Neural crest cell (in vitro differentiated cells): ENCODE results near the gene PMEPA1. TPM values are rescaled to one million over a fixed set of nuclear protein-coding genes. Genes with fewer than 3 reads are reported as not detected.

ENCODE experiments used
- DNase-seq: peaks from one replicate; pipeline ENCODE4 v3.0.0; 2021; ENCODE audit warnings: low read depth, mixed read lengths, low spot score
- H3K27ac Mint-ChIP-seq: one replicate; pipeline ENCODE4 v1.8.0; 2021; ENCODE audit warnings: mild to moderate bottlenecking, mixed read lengths; ENCODE audit not compliant: unreplicated experiment
- H3K27me3 Mint-ChIP-seq: 2 replicates; pipeline ENCODE4 v1.8.0; 2021; ENCODE audit warnings: low read depth, mild to moderate bottlenecking, mixed read lengths
- H3K36me3 Mint-ChIP-seq: 2 replicates; pipeline ENCODE4 v1.8.0; 2021; ENCODE audit warnings: low read depth, mild to moderate bottlenecking, mixed read lengths
- H3K4me1 Mint-ChIP-seq: 2 replicates; pipeline ENCODE4 v1.8.0; 2021; ENCODE audit warnings: mixed read lengths
- H3K4me3 Mint-ChIP-seq: one replicate; pipeline ENCODE4 v1.8.0; 2021; ENCODE audit warnings: mild to moderate bottlenecking, mixed read lengths
- H3K9me3 Mint-ChIP-seq: 2 replicates; pipeline ENCODE4 v1.8.0; 2021; ENCODE audit warnings: mixed read lengths
- CTCF ChIP-seq: fragments of 200-600 bp; sonication (generic); conservative IDR thresholded peaks from 2 replicates; pipeline ENCODE4 v1.5.0; 2021; ENCODE audit warnings: antibody characterized with exemption, mild to moderate bottlenecking
- total RNA-seq: library from RNA; stranded (reverse); gene quantifications from 2 replicates; pipeline ENCODE4 v1.2.1, GENCODE V29; 2021

PMEPA1 gene
- total RNA-seq, 1 donor from 2014 or later, result 3.2 TPM

- TF ChIP-seq CTCF, result no peak
- Mint-ChIP-seq H3K4me3 (peak overlapping the region; percentile 70), H3K4me1 (peaks cover 6% of the 10 kb centered on the region), H3K9me3 (no peaks in the 10 kb centered on the region), H3K36me3 (no peaks in the 10 kb centered on the region), H3K27ac (no peak overlapping the region), H3K27me3 (peaks cover 78% of the 10 kb centered on the region)
- DNase-seq, result peak; percentile 83
Measured at GRCh38 chr20:57718490-57719009, 8.7 kb upstream of the PMEPA1 start.

- no peak for DNase-seq
- Mint-ChIP-seq H3K9me3 (no peaks in the 10 kb centered on the region), H3K4me3 (no peak overlapping the region), H3K36me3 (no peaks in the 10 kb centered on the region), H3K4me1 (peaks cover 13% of the 10 kb centered on the region), H3K27ac (no peak overlapping the region), H3K27me3 (peaks cover 78% of the 10 kb centered on the region)
- no peak for TF ChIP-seq CTCF
Measured at GRCh38 chr20:57717797-57718196, 8.0 kb upstream of the PMEPA1 start.

GRCh38 chr20:57716901-57717300 lies 7.1 kb upstream of the PMEPA1 start:
- TF ChIP-seq CTCF, result no peak
- Mint-ChIP-seq H3K27me3 (peaks cover 78% of the 10 kb centered on the region), H3K9me3 (no peaks in the 10 kb centered on the region), H3K36me3 (no peaks in the 10 kb centered on the region), H3K4me3 (no peak overlapping the region), H3K27ac (no peak overlapping the region), H3K4me1 (peaks cover 21% of the 10 kb centered on the region)
- no peak for DNase-seq

- no peaks in the 10 kb centered on the region for H3K9me3 Mint-ChIP-seq
- no peak for TF ChIP-seq CTCF
- H3K4me1 Mint-ChIP-seq, result peaks cover 21% of the 10 kb centered on the region
- no peak overlapping the region for H3K4me3 Mint-ChIP-seq
- H3K27ac Mint-ChIP-seq, result no peak overlapping the region
- no peak for DNase-seq
- no peaks in the 10 kb centered on the region for H3K36me3 Mint-ChIP-seq
- peaks cover 78% of the 10 kb centered on the region for H3K27me3 Mint-ChIP-seq
Measured at GRCh38 chr20:57716202-57716601, 6.4 kb upstream of the PMEPA1 start.

- Mint-ChIP-seq H3K36me3 (no peaks in the 10 kb centered on the region), H3K27ac (no peak overlapping the region), H3K9me3 (no peaks in the 10 kb centered on the region), H3K4me1 (peaks cover 29% of the 10 kb centered on the region), H3K4me3 (no peak overlapping the region), H3K27me3 (peaks cover 78% of the 10 kb centered on the region)
- no peak for DNase-seq
- no peak for TF ChIP-seq CTCF
Measured at GRCh38 chr20:57715268-57715904, 5.6 kb upstream of the PMEPA1 start.
